Breast epithelium (tissue), 3 donors: ENCODE data around the gene ADGRV1.

Experiments
- CTCF ChIP-seq, 3 donors: fragments of 450-650 bp; IDR thresholded peaks; one replicate each; pipeline ENCODE4 v1.5.1; 2016 to 2017; ENCODE audit warnings: antibody characterized with exemption in 3 of 3, mild to moderate bottlenecking in 3 of 3, moderate library complexity in 3 of 3
- POLR2A ChIP-seq: fragments of 450-650 bp; IDR thresholded peaks from one replicate; pipeline ENCODE4 v1.6.1; 2016; ENCODE audit warnings: antibody characterized with exemption, mild to moderate bottlenecking, moderate library complexity
- POLR2AphosphoS5 ChIP-seq, 3 donors: sonication (generic); formaldehyde crosslinking; IDR thresholded peaks; one replicate each; pipeline ENCODE4 v1.6.1; 2017; ENCODE audit warnings: antibody characterized with exemption in 3 of 3

- no peak for TF ChIP-seq CTCF (IDR thresholded peaks at IDR 0.05)
- no peak for TF ChIP-seq POLR2AphosphoS5 (IDR thresholded peaks at IDR 0.05)
- no peak for TF ChIP-seq POLR2A
Measured at GRCh38 chr5:90956511-90957097, 398.0 kb downstream of the ADGRV1 start.
